NCI-H187 (cell line): ENCODE results near the gene UCP3.

Experiments used
- DNase-seq, 2 experiments: peaks; one replicate each; lab custom pipeline; 2025; lab: John Stamatoyannopoulos, UW

The UCP3 gene

DNA sequence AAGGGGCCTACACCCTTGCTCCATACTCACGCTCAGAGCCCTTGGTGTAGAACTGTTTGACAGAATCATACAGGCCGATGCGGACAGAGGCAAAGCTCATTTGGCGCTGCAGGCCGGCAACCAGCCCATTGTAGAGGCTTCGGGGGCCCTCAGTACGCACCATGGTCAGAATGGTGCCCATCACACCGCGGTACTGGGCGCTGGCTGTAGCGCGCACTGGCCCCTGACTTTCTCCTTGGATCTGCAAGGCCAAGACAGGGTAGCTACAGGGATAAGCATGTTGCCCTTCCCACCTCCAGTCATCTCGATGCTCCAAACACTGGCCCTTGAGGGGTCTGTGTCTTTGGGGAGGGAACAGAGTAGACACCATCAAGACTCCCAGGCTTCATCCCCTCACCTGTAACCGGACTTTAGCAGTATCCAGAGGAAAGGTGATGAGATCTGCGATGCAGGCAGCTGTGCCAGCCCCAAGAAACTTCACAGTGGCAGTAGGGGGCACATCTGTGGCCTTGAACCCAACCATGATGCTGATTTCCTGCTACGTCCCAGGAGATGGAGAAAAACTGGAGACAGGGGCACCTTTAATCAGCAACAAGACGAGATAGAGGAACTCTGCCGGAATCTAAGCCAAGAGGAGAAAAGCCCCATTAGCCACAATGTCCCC, 30.9 kb downstream of the UCP3 start:
- no peak for DNase-seq

DNA sequence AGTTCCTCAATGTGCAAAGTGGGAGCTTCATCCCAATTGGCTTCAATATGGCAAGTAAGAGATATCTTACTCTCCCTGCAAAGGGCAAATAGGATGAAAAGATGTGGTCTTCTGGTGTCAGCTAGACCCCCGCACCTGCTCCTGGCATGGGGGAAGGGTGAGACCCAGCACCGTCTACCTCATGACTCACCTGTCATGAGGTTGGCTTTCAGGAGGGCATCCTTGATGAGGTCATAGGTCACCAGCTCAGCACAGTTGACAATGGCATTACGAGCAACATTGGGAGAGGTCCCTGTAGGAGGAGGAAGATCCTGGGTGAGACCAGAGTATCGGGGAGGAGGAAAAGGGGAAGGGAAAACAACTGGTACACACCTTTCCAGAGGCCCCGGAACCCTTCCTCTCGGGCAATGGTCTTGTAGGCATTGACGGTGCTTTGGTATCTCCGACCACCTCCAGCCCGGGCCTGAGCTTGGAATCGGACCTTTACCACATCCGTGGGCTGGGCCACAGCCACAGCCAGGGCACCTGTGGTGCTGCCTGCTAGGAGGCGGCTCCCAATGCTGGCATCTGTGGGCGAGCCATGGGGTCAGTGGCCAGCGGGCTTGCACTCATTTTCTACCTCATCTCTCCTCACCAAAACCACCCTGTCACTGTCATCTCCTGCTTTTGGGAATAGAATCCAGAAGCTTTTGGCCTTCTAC, 32.3 kb downstream of the UCP3 start:
- no peak for DNase-seq

DNA sequence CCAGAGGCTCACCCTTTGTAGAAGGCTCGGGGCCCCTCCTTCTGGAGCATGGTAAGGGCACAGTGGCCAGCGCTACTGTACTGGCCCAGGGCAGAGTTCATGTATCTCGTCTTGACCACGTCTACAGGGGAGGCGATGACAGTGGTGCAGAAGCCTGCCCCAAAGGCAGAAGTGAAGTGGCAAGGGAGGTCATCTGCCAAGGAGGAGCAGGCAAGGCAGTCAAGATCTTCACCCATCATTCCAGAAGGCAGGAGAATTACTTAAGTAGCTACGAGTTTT, 33.5 kb downstream of the UCP3 start:
- DNase-seq: no peak

GRCh38 chr11:73974604-73975478, 34.0 kb downstream of the UCP3 start:
- no peak for DNase-seq

DNA sequence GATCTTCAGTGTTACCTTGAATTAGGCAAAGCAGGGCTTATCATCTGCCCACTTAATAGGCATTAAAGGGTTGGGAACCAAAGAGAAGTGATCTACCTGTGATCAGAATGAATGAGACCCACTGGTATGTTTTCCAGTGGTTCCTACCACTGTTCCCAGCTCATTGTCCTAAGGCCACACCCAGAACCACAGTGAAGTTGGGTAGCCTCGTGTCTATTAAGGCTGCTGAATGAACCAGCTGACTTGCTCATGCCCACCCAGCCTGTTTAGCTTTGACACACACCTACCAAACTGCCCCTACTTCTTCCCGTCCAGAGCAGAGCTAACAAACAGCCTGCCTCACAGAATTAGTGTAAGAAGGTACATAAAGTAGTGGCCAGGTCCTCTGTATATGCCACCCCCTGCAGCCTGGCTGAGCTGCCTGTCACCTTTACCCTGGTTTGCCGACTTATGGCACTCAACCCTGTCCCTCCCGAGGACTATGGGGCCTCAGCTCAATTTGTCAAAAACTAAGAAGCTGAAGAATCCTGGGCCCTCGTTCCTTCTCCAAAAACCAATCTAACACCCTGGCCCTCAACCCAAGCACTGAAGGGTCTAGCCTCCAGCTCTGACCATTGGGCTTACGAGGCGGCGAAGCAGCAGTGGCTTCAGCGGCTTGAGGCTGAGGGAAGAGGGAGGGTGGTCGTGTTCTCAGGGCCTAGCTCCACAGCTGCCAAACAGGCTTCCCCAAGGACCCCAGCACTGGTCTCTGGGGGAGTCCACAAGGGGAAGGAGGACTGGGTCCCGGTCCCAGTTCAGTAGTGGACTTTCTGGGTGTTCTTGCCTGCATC, 36.0 kb downstream of the UCP3 start:
- no peak for DNase-seq

- no peak for DNase-seq
Observed at GRCh38 chr11:73972187-73972586, 36.7 kb downstream of the UCP3 start.

GRCh38 chr11:73971175-73971719, 37.6 kb downstream of the UCP3 start:
- DNase-seq: no peak

DNA sequence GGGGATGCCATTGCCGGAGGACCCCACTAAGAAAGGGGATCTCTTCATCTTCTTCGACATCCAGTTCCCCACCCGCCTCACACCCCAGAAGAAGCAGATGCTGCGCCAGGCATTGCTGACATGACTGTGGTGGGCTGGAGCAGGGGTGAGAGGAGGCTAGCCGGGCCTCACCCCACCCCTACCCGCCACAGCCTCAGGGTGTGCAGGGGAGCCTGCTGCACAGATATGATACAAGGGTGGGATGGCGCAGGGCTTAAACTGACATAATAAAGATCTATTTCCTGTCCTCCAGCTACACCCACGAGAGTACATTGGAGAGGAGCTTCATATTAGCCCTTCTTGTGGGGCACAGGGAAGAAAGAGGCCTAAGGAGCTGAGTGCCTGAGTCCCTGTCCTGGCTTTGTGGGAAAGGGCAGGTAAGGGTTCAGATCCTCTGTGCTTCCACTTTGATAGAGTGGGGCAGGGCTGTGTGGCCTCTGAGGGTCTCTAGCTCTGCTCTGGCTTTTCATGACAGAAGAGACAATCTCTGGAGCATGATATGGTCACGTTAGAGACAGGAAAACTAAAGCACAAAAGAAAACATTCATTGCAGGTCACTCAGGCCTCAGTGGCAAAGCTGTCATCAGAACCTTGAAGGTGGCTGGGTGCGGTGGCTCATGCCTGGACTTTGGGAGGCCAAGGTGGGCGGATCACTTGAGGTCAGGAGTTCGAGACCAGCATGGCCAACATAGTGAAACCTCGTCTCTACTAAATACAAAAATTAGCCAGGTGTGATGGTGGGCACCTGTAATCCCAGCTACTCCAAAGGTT, 38.7 kb downstream of the UCP3 start:
- no peak for DNase-seq

GRCh38 chr11:73969091-73969490, 39.8 kb downstream of the UCP3 start:
- DNase-seq: no peak

DNA sequence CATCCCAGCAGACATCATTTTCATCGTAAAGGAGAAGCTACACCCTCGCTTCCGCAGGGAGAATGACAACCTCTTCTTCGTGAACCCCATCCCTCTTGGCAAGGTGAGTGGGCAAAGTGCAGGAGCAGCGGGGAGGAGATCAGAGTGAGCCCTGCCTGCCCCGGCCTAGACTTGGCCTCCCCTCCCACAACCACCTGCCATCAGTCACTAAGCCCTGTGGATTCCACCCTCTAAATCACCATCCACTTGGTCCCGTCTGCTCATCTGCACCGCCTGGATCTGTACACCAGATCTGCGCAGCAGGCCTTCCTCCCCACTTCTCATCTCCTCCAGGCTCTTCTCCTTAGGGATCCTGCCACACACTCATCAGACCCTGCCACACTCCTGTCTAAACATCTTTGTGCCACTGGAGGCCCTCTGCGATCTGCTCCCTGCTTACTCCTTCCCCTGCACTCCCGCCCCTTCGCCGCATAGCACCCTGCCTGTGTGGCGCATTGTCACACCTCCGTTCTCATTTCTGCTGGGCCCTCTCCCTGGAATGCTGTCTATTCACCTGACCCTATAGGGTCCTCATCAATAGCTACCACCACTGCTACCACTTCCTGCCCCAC, 40.4 kb downstream of the UCP3 start:
- DNase-seq: no peak

- no peak for DNase-seq
Observed at GRCh38 chr11:73965764-73966121, 43.1 kb downstream of the UCP3 start.

DNA sequence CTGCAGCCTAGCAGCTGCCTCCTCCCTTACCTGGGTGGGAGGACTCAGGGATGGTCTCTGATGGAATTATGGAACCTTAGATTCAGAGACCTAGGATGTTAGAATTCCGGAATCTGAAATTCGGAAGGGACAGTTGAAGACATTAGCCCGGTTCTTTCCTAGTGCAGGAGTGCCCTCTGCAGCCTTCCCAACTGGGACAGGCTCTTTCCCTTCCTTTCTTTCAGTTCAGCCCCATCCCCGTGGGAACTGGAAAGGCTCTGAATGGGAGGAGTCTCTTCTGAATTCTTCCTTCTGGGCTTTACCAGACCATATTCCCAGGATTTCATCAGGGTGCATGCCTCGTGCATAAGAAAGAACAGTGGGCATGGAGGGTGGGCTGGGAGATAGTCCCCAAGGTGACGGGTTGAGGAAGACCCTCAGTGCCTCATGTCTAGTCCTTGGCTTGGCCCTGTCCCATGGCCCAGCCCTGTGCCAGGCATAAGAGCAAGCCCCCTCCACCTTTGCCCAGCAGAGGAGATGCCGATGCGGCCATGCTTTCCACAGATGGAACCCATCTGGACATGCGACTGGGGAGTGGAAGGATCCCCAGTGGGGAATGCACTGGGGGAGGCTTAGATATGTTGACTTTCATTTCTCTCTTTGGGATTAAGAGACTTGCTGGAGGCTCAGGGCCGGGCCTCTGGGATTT, 43.7 kb downstream of the UCP3 start:
- DNase-seq: no peak

GRCh38 chr11:73963861-73964260, 45.0 kb downstream of the UCP3 start:
- DNase-seq: no peak

GRCh38 chr11:73962101-73962705, 46.7 kb downstream of the UCP3 start:
- DNase-seq: no peak

- DNase-seq: no peak
Observed at GRCh38 chr11:73961321-73961720, 47.6 kb downstream of the UCP3 start.

DNA sequence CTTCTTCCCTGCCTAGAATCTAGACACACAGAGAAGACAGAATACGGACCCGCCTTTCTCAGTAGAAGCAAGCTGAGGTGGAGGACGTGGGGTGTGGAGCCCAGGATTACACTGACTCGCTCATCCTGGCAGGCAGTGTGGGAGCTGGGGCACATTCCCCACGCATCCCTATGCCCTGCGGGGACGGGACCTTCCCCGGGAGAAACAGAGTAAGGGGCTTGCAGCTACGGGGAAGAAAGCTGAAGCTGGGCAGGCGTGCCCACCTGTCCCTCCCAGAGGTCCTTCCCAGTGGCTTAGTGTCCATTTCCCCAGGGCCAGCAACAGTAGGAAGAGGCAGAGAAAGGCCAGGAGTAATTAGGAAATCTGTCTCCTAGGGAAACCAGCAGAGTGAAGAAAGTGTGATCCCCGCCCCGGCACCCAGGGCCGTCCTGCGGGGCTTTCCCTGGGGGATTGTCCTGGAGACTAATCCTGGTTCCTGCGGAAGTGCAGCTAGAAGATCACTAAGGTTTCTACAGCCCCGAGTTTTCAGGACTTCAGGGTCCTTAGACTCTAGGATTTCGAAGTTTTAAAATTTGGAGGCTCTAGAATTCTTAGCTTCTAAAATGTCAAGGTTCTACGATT, 50.3 kb downstream of the UCP3 start:
- DNase-seq: no peak

- no peak for DNase-seq
Observed at GRCh38 chr11:73957654-73958361, 51.1 kb downstream of the UCP3 start.

GRCh38 chr11:73956876-73957653, 51.8 kb downstream of the UCP3 start:
- DNase-seq: no peak
